Natural killer cell treated with Interleukin-12 subunit alpha and Interleukin-12 subunit beta and Interleukin-15 and Interleukin-18, amount 100 ng/mL, for 72 hours (primary cell): ENCODE results near the gene ZMYND10. TPM values are rescaled to one million over a fixed set of nuclear protein-coding genes. Genes with fewer than 3 reads are reported as not detected.

Experiments used
- ATAC-seq, 2 donors: fragments of 150-1000 bp; cut with Tn5 transposase in 1 of 2; sonication (Bioruptor Pico), chemical (Tn5 transposase) in 1 of 2; 2 replicates each; pipeline ENCODE4 v1.10.0; 2021
- DNase-seq: peaks from one replicate; pipeline ENCODE4 v3.0.0; 2022; ENCODE audit warnings: low spot score
- H3K27ac Mint-ChIP-seq, 2 donors: 1 replicate in 1 of 2; 2 replicates in 1 of 2; pipeline ENCODE4 v1.8.0; 2022; ENCODE audit warnings: mixed read lengths in 2 of 2, mild to moderate bottlenecking in 1 of 2, moderate library complexity in 1 of 2
- H3K27me3 Mint-ChIP-seq, 2 donors: 1 replicate in 1 of 2; 2 replicates in 1 of 2; pipeline ENCODE4 v1.8.0; 2022; ENCODE audit warnings: mixed read lengths in 2 of 2
- H3K36me3 Mint-ChIP-seq: one replicate; pipeline ENCODE4 v1.8.0; 2022; ENCODE audit warnings: mixed read lengths
- H3K4me1 Mint-ChIP-seq, 2 donors: 1 replicate in 1 of 2; 2 replicates in 1 of 2; pipeline ENCODE4 v1.8.0; 2022; ENCODE audit warnings: low read depth in 2 of 2, mixed read lengths in 2 of 2, mild to moderate bottlenecking in 1 of 2
- H3K4me3 Mint-ChIP-seq: one replicate; pipeline ENCODE4 v1.8.0; 2022; ENCODE audit warnings: mixed read lengths
- H3K9me3 Mint-ChIP-seq: 2 replicates; pipeline ENCODE4 v1.8.0; 2022; ENCODE audit warnings: mixed read lengths
- total RNA-seq, 2 donors: library from RNA; stranded (reverse); gene quantifications; one replicate each; pipeline ENCODE4 v1.2.3, GENCODE V29; 2022

The ZMYND10 gene
- total RNA-seq, 2 donors from 2014 or later, result 0.95 to 1.4 TPM

GRCh38 chr3:50304601-50305000 lies 40.9 kb downstream of the ZMYND10 start:
- H3K27me3 Mint-ChIP-seq, result no peaks in the 10 kb centered on the region
- no peak overlapping the region for H3K4me3 Mint-ChIP-seq
- peaks cover 10% of the 10 kb centered on the region in 2 donors for H3K4me1 Mint-ChIP-seq
- no peak overlapping the region for H3K27ac Mint-ChIP-seq
- no peaks in the 10 kb centered on the region for H3K9me3 Mint-ChIP-seq
- no peak for DNase-seq
- H3K36me3 Mint-ChIP-seq, result no peaks in the 10 kb centered on the region
- ATAC-seq, result no peak

- no peaks in the 10 kb centered on the region for H3K27me3 Mint-ChIP-seq
- DNase-seq, result no peak
- H3K27ac Mint-ChIP-seq, result no peak within 1 kb of the TSS
- H3K9me3 Mint-ChIP-seq, result no peaks in the 10 kb centered on the region
- H3K4me1 Mint-ChIP-seq, result peaks cover 16 to 17% of the 10 kb centered on the region in 2 donors
- H3K4me3 Mint-ChIP-seq, result no peak within 1 kb of the TSS
- no peak for ATAC-seq
- no peaks in the 10 kb centered on the region for H3K36me3 Mint-ChIP-seq
Measured at GRCh38 chr3:50303013-50303815, 42.3 kb downstream of the ZMYND10 start, which contains the start of gene HYAL1. Gene HYAL1 (minus strand): TSS chr3:50303574. CDS start chr3:50302956, 618 bp downstream.

- peaks cover 19 to 21% of the 10 kb centered on the region in 2 donors for H3K4me1 Mint-ChIP-seq
- H3K27me3 Mint-ChIP-seq, result no peaks in the 10 kb centered on the region
- no peak overlapping the region for H3K27ac Mint-ChIP-seq
- H3K4me3 Mint-ChIP-seq, result no peak overlapping the region
- DNase-seq (no peak), ATAC-seq (no peak)
- H3K36me3 Mint-ChIP-seq, result no peaks in the 10 kb centered on the region
- H3K9me3 Mint-ChIP-seq, result no peaks in the 10 kb centered on the region
Measured at GRCh38 chr3:50302095-50303012, 43.2 kb downstream of the ZMYND10 start.

- DNase-seq (no peak), ATAC-seq (no peak)
- Mint-ChIP-seq H3K27ac (peak overlapping the region; percentile 92 to 93), H3K4me3 (peak overlapping the region; percentile 95), H3K36me3 (no peaks in the 10 kb centered on the region), H3K4me1 (peaks cover 19 to 21% of the 10 kb centered on the region in 2 donors), H3K9me3 (no peaks in the 10 kb centered on the region), H3K27me3 (no peaks in the 10 kb centered on the region)
Measured at GRCh38 chr3:50300681-50301254, 44.8 kb downstream of the ZMYND10 start.

- H3K27me3 Mint-ChIP-seq, result no peaks in the 10 kb centered on the region
- peak overlapping the region; percentile 95 for H3K4me3 Mint-ChIP-seq
- no peaks in the 10 kb centered on the region for H3K9me3 Mint-ChIP-seq
- H3K4me1 Mint-ChIP-seq, result peaks cover 19 to 21% of the 10 kb centered on the region in 2 donors
- ATAC-seq, result no peak
- DNase-seq, result no peak
- peak overlapping the region; percentile 92 to 93 for H3K27ac Mint-ChIP-seq
- H3K36me3 Mint-ChIP-seq, result no peaks in the 10 kb centered on the region
Measured at GRCh38 chr3:50299929-50300680, 45.4 kb downstream of the ZMYND10 start.

- DNase-seq (no peak), ATAC-seq (no peak)
- Mint-ChIP-seq H3K36me3 (no peaks in the 10 kb centered on the region), H3K9me3 (no peaks in the 10 kb centered on the region), H3K27me3 (no peaks in the 10 kb centered on the region), H3K4me3 (peak overlapping the region; percentile 95), H3K4me1 (peaks cover 19 to 21% of the 10 kb centered on the region in 2 donors), H3K27ac (peak overlapping the region; percentile 92 to 93)
Measured at GRCh38 chr3:50299638-50299928, 45.9 kb downstream of the ZMYND10 start.

GRCh38 chr3:50298836-50299637 lies 46.5 kb downstream of the ZMYND10 start, which contains the start of the genes HYAL3 and NAA80:
Gene HYAL3 (minus strand): TSS chr3:50299405. CDS start chr3:50295602, 3,803 bp downstream.
Gene NAA80 (minus strand): TSS chr3:50299405. CDS start chr3:50297463, 1,942 bp downstream.
- DNase-seq (peak; percentile 98), ATAC-seq (peak; percentile 94 to 96)
- no peaks in the 10 kb centered on the region for H3K9me3 Mint-ChIP-seq
- H3K27me3 Mint-ChIP-seq, result no peaks in the 10 kb centered on the region
- peak within 1 kb of the TSS; percentile 95 for H3K4me3 Mint-ChIP-seq
- H3K36me3 Mint-ChIP-seq, result no peaks in the 10 kb centered on the region
- peak within 1 kb of the TSS; percentile 92 to 93 for H3K27ac Mint-ChIP-seq
- H3K4me1 Mint-ChIP-seq, result peaks cover 19 to 21% of the 10 kb centered on the region in 2 donors

GRCh38 chr3:50297896-50298725 lies 47.4 kb downstream of the ZMYND10 start:
- peak overlapping the region; percentile 95 for H3K4me3 Mint-ChIP-seq
- H3K27ac Mint-ChIP-seq, result peak overlapping the region; percentile 37 to 93
- no peaks in the 10 kb centered on the region for H3K9me3 Mint-ChIP-seq
- H3K4me1 Mint-ChIP-seq, result peaks cover 19 to 21% of the 10 kb centered on the region in 2 donors
- no peak for ATAC-seq
- H3K27me3 Mint-ChIP-seq, result no peaks in the 10 kb centered on the region
- no peaks in the 10 kb centered on the region for H3K36me3 Mint-ChIP-seq
- peak; percentile 32 for DNase-seq

- no peaks in the 10 kb centered on the region for H3K36me3 Mint-ChIP-seq
- ATAC-seq (no peak), DNase-seq (peak; percentile 55)
- no peaks in the 10 kb centered on the region for H3K27me3 Mint-ChIP-seq
- no peak overlapping the region for H3K27ac Mint-ChIP-seq
- no peaks in the 10 kb centered on the region for H3K9me3 Mint-ChIP-seq
- peaks cover 26 to 29% of the 10 kb centered on the region in 2 donors for H3K4me1 Mint-ChIP-seq
- H3K4me3 Mint-ChIP-seq, result no peak overlapping the region
Measured at GRCh38 chr3:50297384-50297775, 48.2 kb downstream of the ZMYND10 start.

- ATAC-seq, result no peak
- Mint-ChIP-seq H3K4me1 (peaks cover 27 to 31% of the 10 kb centered on the region in 2 donors), H3K27me3 (no peaks in the 10 kb centered on the region), H3K27ac (no peak overlapping the region), H3K9me3 (no peaks in the 10 kb centered on the region), H3K4me3 (no peak overlapping the region), H3K36me3 (no peaks in the 10 kb centered on the region)
- no peak for DNase-seq
Measured at GRCh38 chr3:50296721-50297383, 48.7 kb downstream of the ZMYND10 start.

- ATAC-seq (no peak), DNase-seq (no peak)
- Mint-ChIP-seq H3K4me3 (no peak overlapping the region), H3K27me3 (no peaks in the 10 kb centered on the region), H3K4me1 (peaks cover 31 to 38% of the 10 kb centered on the region in 2 donors), H3K36me3 (no peaks in the 10 kb centered on the region), H3K9me3 (no peaks in the 10 kb centered on the region), H3K27ac (no peak overlapping the region)
Measured at GRCh38 chr3:50295553-50296431, 49.7 kb downstream of the ZMYND10 start.
